ENCODE results near the gene PYGM.

Gene PYGM

DNA sequence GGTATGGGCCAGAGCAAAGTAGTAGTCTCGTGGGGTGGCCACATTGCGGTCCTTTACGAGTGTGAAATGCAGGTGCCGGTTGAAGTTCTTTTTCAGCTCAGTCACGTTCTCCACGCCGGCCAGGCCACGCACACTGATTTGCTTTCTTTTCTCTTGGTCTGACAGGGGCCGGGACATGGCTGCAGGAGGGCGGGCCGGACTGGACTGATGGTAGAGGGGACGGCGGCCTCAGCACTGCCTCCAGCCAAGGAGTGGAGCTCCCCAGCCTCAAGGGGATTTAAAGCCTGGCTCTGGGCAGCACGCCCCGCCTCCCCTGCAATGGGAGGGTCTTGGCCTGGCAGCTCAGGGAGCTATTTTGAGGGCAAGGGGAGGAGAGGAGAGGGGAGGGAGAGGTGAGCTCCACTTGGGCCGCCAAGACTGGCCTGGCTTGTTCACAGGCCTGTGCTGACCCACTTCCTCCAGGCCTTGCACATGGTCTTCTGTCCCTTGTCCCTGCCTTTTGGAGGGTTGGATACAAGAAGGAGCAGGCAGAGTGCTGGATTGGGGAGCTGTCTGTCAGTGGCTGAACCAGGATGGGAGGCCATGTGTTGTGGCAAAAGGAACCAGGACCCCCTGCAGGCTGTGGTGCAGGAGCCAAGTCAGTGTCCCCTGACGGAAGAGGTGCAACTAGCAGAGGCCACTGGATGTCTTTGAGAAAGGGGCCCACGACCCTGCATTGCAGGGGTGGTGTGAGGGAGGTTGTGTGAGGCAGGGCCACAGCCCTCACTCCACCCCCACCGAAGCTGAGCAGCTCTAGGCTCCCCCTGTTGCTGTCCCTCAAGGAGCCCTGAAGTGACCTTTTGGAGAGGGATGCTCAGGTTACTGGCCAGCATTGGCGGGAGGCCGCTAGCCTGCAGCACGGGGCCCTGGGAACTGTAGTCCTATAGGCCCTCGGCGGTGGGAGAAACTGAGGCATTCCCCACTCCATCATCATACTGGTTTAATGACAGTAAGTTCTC is at the start of gene PYGM:
TSS of gene PYGM (minus strand) at position 253 of the 998 bp plus-strand sequence. CDS start at position 177, 76 bp downstream.
- no peak for DNase-seq

DNA sequence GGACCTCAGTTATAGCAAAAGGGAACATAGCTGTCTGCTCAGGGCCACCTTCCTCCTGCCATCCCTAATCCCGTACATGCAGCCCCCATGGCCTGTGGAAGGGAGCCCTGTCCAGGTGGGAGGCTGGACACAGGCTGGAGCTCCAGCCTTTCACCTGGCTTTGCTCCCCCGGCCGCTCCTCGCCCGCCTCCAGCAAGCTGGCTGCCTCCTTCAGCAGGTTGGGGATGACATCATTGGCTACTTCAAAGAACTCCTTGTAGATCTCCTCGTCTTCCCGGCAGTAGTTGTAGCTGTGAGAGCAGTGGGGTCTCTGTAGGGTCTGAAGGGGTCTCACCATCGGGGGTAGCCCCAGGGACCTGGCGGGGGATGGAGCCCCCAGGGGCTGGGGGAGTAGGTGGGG is 45.7 kb upstream of the PYGM start:
- DNase-seq, result no peak

DNA sequence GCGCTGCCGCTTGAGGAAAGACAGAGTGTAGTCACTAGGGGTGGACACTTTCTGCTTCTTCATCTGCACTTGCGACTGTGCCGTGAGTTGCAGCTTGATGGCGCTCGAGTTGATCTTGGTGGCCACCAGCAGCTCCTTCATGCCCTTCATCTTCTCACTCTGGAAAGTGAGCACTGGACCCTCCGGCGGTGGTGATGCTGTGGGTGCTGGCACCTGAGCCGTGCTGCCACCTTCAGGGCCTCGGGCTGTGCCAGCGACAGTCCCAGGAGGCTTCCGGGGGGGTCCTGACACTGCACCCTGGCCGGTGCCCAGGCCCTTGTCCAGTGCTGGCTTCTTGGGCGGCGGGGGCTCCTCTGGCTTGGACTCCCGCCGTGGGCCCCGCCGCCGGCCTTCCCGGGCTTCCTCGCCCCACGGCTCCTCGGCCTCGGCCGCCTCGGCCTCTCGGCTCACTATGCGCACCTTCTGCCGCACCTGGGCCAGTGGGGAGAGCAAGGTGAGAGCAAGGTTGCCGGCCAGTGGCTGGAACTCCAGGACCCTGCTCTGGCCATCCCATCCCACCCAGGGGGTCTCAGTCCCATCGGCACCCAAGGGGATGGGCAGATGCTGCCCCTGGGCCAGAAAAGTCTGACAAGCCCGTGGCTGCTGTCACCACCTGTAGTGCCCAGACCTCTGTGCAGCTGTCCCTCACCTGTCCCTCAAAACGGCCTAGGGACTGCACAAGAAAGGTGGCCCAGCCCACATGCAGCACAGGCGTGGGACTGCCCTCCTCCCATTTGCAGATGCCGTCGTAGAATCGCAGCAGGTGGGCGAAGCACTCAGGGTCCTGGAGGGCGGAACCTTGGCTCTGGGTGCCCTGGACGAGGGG is 44.8 kb upstream of the PYGM start:
- DNase-seq, result no peak

DNA sequence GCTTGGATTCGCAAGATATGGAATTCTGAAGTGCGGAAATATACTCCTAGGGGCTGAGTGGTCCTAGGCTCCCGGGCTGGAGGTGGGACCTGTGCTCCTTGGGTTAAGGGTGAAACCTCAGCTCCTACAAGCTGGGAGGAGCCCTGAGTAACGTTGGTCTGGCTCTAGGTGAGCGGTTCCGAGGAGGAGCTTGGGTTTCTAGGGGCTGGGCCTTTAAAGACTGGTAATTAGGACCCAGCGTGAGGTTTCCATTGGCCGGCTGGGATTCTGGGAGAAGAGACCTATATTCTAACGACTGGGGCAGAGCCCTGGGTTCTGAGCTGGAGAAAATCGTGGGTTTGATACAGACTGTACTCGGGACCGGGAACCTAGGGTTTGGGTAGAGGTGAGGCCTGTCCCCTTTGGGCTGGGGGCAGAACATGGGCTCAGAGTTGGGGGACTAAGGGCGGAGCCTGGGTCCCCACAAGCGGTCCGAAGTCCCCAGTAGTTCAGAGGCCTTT is 44.1 kb upstream of the PYGM start:
- no peak for DNase-seq

DNA sequence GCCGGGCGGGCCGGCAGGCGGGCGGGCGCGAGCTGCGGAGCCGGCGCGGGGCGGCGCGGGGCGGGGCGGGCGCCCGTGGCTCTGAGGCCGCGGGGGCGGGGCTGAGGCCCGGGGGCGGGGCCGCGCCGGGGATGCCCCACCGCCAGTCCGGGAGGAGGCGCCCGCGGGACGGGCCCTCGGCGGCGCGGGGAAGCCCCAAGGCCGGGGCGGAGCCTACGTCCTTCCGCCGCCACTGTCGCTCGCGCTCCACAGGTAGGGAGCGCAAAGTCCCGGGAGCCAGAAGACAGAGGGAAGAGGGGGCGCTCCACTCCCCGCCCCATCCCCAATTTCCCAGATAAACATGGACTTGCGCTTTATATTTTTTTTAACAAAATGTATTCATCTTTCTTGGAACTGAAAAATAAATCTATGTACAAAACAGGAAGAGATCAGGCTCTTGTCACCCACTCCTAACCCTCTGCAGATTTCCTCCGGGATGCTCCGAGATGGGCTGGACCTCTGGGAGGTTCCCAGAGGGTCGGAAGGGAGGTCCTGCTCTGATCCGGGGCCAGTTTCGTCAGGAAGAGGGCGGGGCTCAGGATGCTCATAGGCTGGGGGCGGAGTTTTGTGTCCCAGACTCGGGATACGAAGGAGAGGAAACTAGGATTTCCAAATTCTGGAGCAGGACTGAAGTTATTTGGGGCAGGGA is 43.5 kb upstream of the PYGM start, which contains the start of gene MAP4K2:
TSS of gene MAP4K2 (minus strand) at position 57 of the 688 bp plus-strand sequence. CDS start 65 bp downstream, outside the sequence.
- DNase-seq, result peak; percentile 82

DNA sequence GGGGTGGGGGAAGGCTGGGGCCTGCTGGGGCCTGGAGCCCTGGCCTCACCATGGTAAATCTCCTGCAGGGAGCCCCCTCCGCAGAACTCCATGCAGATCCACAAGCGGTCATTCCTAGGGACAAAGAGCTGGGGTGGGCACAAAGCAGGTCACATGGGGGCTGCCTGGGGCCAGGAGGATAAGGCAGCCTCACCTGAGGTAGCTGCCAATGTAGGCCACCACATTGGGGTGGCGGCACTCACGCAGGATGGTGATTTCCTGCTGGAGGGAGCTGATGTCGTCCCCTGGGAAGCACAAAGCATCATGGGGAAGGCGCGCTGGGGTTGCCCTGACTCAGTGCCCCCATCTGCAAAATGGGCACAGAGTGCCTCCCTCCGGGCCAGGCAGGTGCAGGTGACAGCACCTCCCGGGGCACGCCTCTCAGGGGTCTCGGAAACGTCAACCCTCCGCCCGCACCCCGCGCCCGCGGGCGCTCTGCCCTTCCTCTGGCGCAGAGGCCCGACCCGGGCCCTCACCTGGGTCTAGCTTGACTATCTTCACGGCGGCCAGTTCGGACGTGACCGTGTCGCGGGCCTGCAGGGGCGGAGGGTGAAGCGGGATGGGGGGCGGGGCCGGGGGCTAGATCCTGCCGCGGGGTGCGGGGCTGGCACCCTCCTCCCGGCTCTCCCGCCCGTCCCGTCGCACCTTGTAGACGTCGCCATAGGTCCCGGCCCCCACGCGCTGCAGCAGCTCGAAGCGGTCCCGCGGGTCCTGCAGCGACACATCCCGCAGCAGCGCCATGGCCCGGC is 42.8 kb upstream of the PYGM start:
- DNase-seq, result no peak

DNA sequence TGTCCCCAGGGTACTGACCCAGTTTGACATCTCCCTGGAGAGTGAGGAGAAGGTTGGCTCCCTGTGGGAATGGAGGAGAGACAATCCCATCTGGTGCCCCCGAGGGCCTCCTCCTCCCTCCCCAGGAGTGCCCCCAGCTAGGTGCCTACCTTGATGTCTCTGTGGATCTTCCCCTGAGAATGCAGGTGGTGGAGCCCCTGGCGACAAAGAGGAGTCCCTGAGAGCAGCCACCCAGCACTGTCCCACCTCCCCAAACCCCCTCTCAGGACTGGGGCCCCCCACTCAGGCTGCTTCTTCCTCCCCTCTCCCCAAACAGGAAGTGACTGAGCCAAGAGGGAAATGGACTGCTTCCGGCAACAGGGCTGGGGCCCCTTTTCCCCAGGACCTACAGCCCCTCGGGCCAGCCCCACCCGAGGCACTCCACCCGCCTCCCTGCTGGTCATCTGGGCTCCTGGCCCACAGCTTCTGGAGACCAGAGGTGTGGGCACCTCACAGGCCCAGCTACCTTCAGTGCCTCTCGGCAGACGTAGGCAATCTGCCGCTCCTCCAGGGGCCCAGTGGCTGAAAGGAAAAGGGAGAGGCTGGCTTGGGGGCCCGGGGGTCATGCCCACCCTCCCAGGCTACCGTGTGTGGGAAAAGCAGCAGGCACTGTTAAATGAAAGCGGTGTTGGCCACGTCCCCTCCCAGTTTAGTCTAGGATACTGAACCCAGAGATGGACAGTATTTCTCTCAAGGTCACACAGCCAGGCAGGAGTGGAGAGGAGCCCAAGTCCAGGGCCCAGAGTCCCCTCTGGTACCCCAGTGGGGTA is 42.0 kb upstream of the PYGM start:
- no peak for DNase-seq

DNA sequence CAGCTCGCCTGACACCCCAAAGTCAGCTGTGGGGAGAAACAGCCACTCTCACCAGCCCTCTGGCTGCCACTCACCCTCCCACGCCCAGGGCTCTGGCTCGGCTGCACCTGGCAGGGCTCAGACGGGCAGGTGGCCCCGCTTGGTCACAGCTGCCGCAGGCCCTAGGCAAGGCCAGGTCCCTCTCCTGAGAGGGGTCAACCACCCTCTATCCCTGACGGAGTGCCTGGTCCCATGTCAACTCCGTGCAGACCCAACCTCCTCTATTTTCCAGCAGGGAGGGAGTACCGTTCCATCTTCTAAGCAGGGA is 41.3 kb upstream of the PYGM start:
- DNase-seq, result no peak

DNA sequence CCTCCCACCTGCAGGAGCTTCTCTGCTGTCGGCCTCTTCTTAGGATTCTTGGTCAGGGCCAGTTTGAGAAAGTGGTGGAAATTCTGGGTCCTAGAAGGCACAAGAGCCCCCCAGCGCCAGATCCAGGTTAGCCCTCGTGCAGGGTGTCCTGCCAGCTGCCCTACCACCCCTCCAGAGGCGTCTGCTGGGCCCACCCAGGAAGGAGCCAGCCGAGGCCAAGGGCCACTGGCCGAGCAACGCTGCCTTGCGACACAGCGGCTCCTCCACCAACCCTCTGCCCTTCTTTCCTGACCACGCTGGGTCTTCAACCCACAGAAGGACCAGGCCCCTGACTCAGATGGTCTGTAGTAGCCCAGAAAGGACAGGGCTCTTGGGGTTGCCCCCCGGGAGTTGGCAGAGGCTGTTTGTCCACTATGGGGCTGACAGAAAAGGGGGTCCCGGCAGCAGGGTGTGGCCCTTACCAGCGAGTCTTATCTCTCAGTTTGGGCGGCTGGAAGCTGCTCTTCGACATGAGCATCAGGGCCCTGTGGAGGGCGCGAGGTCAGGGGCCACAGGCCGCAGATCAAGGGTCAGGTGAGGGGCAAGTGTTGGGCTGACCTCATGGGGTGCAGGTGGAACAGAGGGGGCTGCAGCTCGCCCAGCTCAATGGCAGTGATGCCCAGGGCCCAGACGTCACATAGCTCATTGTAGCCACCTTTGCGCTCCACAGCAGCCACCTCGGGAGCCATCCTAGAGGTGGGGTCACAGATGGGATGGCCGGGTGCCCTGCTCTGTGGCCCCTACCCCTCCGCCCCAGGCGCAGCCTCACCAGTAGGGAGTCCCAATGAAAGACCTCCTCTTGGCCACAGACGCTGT is 40.8 kb upstream of the PYGM start:
- DNase-seq, result no peak

DNA sequence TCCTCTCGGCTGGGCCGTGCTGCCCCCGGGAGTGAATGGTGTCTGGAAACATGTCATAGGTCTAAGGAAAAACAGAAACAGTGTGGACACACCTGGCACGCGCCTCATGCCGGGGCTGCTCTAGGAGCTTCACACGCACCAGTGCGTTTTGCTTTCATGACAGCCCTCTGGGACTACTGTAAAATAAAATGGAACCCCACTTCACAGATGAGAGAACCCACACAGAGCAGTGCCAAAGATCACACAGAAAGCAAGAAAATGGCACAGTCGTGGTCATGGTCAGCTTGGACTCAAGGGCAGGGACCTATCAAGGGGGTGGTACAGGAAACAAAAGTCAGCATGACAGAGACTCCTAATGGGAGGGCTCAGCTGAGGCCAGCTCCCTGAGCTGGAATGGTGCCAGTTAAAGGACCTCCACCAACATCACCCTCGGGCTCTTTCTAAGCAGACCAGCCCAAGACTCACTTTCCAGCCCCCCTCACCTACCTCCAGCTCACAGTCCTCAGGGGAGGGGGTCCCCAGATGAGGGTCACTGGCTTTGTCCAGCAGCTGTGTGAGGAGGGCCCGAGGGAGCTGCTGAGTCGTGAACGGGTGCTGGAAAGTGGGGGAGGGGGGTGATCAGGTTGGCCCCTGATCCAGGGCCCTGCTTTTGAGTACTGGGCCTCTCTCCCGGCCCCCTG is 40.0 kb upstream of the PYGM start:
- no peak for DNase-seq

DNA sequence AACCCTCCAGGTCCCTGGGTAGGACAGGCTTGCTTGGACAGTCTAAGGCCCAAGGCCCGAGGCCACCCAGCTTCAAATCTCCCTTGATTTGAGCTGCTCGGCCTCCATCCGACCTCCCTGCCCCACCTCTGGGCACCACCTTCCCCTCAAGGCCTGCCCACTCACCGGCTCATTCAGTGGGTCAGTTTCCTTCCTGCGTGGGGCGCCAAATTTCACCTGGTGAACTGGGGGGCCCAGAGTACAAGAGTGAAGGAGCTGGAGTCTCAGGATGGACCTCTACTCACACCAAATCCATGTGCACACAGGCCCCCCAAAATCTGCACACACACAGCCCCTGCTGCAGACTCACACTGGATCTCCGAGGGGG is 39.5 kb upstream of the PYGM start:
- no peak for DNase-seq

DNA sequence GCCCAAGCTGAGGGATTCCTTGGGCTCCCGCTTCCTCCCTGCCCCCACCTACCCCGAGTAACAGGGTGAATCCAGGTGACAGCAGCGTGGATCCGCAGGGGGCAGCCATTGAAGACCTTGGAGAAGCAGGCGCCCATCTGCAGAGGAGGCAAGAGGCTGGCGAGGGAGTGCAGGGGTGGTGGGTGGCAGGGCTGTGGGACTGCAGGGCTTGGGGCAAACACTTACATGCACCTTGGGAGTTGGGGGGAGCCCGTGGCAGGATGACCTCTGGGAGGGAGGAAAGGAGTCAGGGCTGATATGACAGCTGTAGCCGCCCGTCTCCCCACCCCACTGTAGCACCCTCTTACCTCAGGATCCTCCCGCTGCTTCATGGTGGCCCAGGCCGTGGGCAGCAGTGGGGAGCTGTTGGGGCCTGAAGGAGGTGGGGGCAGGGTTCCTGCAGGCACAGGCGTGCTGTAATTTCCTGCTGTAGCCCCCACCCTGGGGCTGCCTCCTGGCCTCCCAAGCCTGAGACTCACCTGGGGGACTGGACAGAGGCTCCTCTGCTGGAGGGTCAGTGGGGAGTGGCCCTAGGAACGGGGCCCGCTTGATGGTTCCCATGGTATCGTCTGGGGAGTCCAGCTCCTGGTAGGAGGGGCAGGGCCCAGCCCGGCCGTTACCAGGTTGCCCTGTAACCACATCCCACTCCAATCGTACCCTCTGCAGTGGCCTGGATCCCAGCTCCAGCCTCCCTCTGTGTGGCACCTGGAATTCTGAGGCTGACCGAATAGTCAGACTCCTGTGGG is 37.2 kb upstream of the PYGM start:
- no peak for DNase-seq

DNA sequence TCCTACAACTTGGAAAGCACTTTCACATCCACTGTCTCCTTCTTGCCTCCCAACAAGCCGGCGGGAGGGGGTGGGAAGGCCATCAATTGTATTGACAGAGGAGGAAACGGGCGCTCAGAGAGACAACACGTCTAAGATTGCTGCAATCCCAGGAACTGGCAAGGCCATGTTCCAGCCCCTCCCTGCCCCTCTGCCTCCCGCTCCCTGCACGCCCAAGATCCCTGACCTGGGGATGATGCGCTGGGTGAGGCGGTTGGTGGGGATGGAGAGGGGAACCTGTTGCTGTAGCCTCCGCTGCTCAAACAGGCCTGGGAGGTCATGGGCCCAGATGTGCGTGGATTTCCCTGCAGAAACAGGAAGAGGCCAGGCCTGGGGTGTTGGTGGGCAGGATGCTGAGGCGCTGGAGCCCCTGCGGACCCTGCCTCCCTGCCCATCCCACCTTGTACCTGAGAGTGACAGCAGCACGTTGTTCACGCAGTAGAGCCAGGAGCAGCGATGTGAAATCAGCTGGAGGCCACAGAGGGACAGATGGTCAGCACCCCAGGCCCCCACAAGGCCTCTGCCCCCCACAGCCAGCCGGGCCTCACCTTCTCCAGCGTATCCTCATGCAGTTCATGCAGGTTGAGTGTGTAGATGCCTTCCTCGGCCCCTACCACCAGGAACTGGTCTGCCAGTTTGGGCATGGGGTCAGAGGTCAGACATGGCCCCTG is 36.4 kb upstream of the PYGM start:
- no peak for DNase-seq

DNA sequence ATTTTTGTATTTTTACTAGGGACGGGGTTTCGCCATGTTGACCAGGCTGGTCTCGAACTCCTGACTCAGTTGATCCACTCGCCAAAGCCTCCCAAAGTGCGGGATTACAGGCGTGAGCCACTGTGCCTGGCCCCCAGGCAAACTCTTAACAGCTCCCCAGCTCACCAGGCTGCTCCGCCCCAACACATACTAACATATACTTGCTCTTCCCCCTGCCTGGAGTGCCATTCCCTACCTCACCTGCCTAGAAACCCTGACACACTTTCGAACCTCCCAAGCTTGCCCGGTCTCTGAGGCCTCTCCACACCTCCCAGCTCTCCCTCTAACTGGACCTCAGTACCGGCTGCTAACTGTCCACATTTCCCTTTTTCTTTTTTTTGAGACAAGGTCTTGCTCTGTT is 34.8 kb upstream of the PYGM start:
- no peak for DNase-seq

DNA sequence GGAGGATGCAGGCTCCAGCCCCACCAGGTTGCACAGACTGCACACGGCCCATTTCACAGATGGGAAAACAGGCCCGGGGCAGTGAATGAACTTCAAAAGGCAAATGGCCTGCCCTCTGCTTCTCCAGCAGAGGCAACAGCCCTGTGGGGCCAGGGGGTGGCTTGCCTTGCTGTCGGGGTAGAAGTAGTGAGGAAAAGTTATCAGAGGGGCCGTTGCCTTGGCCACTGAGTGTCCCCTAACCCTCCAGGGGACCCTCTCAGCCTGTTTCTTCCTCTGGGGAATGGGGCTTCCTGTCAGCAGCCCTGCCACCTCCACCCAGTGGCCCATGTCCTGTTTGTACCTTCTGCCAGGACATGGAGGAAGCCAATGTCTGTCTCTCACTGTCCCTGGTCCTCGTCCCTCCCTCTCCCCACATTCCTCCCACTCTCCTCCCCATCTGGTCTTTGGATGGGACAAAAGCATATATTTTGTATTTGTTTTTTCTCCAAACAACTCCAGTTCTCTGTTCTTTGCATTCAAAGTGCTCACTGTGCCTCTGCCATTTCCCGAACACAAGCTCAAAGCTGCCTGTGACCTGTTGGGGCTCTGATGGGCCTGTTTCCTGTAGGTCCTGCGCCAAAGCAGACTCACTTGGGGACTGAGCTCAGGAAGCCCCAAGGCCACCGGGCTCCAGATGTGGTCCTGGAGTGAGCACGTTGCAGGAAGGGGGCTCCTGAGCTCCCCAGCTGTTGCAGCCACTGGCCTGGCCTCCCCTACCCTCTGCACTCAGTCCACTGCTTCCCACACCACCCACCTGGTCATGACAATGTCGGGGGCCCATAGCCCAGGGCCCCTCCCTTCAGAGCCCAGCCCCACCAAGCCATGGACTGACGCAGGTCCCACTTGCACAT is 33.7 kb upstream of the PYGM start:
- DNase-seq, result no peak

DNA sequence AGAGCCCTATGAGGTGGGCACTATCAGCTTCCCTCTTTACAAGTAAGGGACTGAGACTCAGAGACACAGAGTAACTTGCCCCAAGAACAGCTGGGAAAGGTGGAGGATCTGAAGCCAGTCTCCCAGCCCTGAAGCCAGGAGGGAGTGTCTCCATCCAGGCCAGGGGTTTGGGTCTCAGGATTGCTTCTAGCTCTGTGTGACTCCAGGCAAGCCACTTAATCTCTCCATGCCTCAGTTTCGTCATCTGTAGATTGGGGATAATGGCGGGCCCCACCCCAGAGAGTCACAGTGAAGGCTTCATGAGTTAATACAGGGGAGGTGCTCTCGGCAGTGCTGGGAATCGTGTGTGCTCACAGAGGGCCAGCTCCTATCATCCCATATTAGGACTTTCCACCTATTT is 32.7 kb upstream of the PYGM start:
- no peak for DNase-seq

DNA sequence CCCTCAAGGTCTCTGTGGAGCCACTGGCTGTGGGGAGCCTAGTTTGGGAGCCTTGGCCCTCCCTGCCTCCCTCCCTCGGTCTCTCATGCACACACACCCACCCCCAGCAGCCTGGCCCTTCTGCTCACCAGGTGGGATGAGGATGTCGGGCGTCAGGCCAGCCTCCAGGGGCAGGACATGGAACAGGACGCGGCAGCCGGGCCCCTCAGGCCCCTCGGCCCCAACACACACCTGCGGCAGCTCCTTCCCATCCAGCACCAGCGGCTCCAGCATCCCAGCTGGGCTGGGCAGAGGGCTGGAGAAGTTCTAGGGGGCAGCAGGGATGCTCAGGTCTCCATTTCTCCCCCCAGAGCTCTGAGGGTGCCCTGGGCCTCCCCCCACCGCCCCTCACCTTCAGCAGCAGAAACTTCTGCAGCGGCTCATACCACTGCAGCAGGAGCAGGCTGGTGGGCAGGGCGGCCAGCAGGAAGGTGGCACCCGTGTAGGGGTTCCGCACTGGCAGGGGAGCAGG is 32.1 kb upstream of the PYGM start:
- DNase-seq, result no peak
